AG08395 (cell line): ENCODE results near the gene CLCN3.
A peak's percentile ranks its signal among the peaks of the same experiment; 100 is the strongest.
"Not testable (repeated sequence)": the region's sequence is repeated elsewhere in the genome, so short reads cannot be mapped to it uniquely, and the experiment has no call there.

Experiments
- DNase-seq: peaks from one replicate; pipeline ENCODE4 v3.0.0; 2012; ENCODE audit warnings: mixed read lengths, low spot score

Gene CLCN3

GRCh38 chr4:169619958-169620879 is at the start of gene CLCN3:
Gene CLCN3 (plus strand): TSS chr4:169620578. CDS start chr4:169635929, 15,351 bp downstream.
- peak; percentile 96 for DNase-seq

GRCh38 chr4:169571012-169571411 is 49.4 kb upstream of the CLCN3 start:
- not testable (repeated sequence) for DNase-seq

- no peak for DNase-seq
Measured at GRCh38 chr4:169571435-169571834, 48.9 kb upstream of the CLCN3 start.

- DNase-seq = no peak
Measured at GRCh38 chr4:169573889-169574288, 46.5 kb upstream of the CLCN3 start.

- no peak for DNase-seq
Measured at GRCh38 chr4:169582203-169582602, 38.2 kb upstream of the CLCN3 start.

GRCh38 chr4:169582706-169583105 is 37.7 kb upstream of the CLCN3 start:
- no peak for DNase-seq

- peak; percentile 18 for DNase-seq
Measured at GRCh38 chr4:169583563-169583962, 36.8 kb upstream of the CLCN3 start.

GRCh38 chr4:169593050-169593560 is 27.3 kb upstream of the CLCN3 start:
- no peak for DNase-seq

- DNase-seq = no peak
Measured at GRCh38 chr4:169594560-169595195, 25.7 kb upstream of the CLCN3 start.

GRCh38 chr4:169601016-169601771 is 19.2 kb upstream of the CLCN3 start:
- DNase-seq = no peak

GRCh38 chr4:169603312-169603711 is 17.1 kb upstream of the CLCN3 start:
- no peak for DNase-seq

- DNase-seq = peak; percentile 79
Measured at GRCh38 chr4:169604131-169604900, 16.1 kb upstream of the CLCN3 start.

GRCh38 chr4:169604903-169605331 is 15.5 kb upstream of the CLCN3 start:
- DNase-seq = no peak

GRCh38 chr4:169611157-169611556 is 9.2 kb upstream of the CLCN3 start:
- no peak for DNase-seq

- peak; percentile 91 for DNase-seq
Measured at GRCh38 chr4:169611991-169612870, 8.1 kb upstream of the CLCN3 start, which contains the start of gene NEK1. Gene NEK1 (minus strand): TSS chr4:169612583. CDS start chr4:169602630, 9,953 bp downstream.

GRCh38 chr4:169612871-169613859 is 7.2 kb upstream of the CLCN3 start:
- DNase-seq = peak; percentile 61

- DNase-seq = no peak
Measured at GRCh38 chr4:169615467-169616106, 4.8 kb upstream of the CLCN3 start.

- DNase-seq = no peak
Measured at GRCh38 chr4:169616846-169617245, 3.5 kb upstream of the CLCN3 start.

GRCh38 chr4:169617306-169617705 is 3.1 kb upstream of the CLCN3 start:
- no peak for DNase-seq
